Ectodermal cell (in vitro differentiated cells): ENCODE measurements around the gene PRDM16.

Experiments
- H3K27ac ChIP-seq: 2 replicates; pipeline ENCODE4 v1.7.0; 2013; ENCODE audit warnings: mild to moderate bottlenecking, low read depth, low read length; ENCODE audit not compliant: insufficient read depth, poor library complexity, severe bottlenecking
- H3K27me3 ChIP-seq: 2 replicates; pipeline ENCODE4 v1.7.0; 2013; ENCODE audit warnings: mild to moderate bottlenecking, low read length; ENCODE audit not compliant: insufficient read depth, control insufficient read depth, poor library complexity, severe bottlenecking
- H3K36me3 ChIP-seq: one replicate; pipeline ENCODE4 v1.7.0; 2013; ENCODE audit warnings: low read length; ENCODE audit not compliant: control insufficient read depth, insufficient read depth
- H3K4me1 ChIP-seq: one replicate; pipeline ENCODE4 v1.7.0; 2013; ENCODE audit warnings: low read length; ENCODE audit not compliant: control insufficient read depth, insufficient read depth
- H3K4me3 ChIP-seq: 2 replicates; pipeline ENCODE4 v1.7.0; 2013; ENCODE audit warnings: low read depth, low read length, control low read depth; ENCODE audit not compliant: insufficient read depth
- H3K9me3 ChIP-seq: 2 replicates; pipeline ENCODE4 v1.7.0; 2013; ENCODE audit warnings: mild to moderate bottlenecking, low read length, moderate library complexity; ENCODE audit not compliant: control insufficient read depth
- WGBS, 2 experiments: methylation state at CpG; one replicate each; pipeline ENCODE4 v1.1.7; 2013; ENCODE audit warnings: missing lambda C conversion rate in 2 of 2; 5-methylcytosine and 5-hydroxymethylcytosine counted together

The PRDM16 gene

GRCh38 chr1:3461934-3462275, 392.9 kb downstream of the PRDM16 start:
- H3K27ac ChIP-seq = no peak overlapping the region
- H3K9me3 ChIP-seq = no peaks in the 10 kb centered on the region
- no peaks in the 10 kb centered on the region for H3K27me3 ChIP-seq
- no peak overlapping the region for H3K4me3 ChIP-seq
- no peaks in the 10 kb centered on the region for H3K36me3 ChIP-seq
- WGBS, 2 experiments = 91 to 95% methylated on average over 13 of the region's 13 CpGs
- no peaks in the 10 kb centered on the region for H3K4me1 ChIP-seq

- H3K27me3 ChIP-seq = no peaks in the 10 kb centered on the region
- no peaks in the 10 kb centered on the region for H3K4me1 ChIP-seq
- no peak overlapping the region for H3K27ac ChIP-seq
- H3K36me3 ChIP-seq = no peaks in the 10 kb centered on the region
- WGBS, 2 experiments = 92 to 94% methylated on average over 16 of the region's 16 CpGs
- H3K9me3 ChIP-seq = no peaks in the 10 kb centered on the region
- H3K4me3 ChIP-seq = no peak overlapping the region
These were observed 393.5 kb downstream of the PRDM16 start for GRCh38 chr1:3462356-3463012.

- Histone ChIP-seq H3K27me3 (no peaks in the 10 kb centered on the region), H3K27ac (no peak overlapping the region), H3K9me3 (no peaks in the 10 kb centered on the region), H3K36me3 (no peaks in the 10 kb centered on the region), H3K4me3 (no peak overlapping the region), H3K4me1 (no peaks in the 10 kb centered on the region)
- 94% methylated on average over 22 of the region's 22 CpGs for WGBS, 2 experiments
These were observed 394.0 kb downstream of the PRDM16 start for GRCh38 chr1:3463013-3463385.

- Histone ChIP-seq H3K36me3 (no peaks in the 10 kb centered on the region), H3K27me3 (no peaks in the 10 kb centered on the region), H3K9me3 (no peaks in the 10 kb centered on the region), H3K27ac (no peak overlapping the region), H3K4me3 (no peak overlapping the region), H3K4me1 (no peaks in the 10 kb centered on the region)
- 93 to 97% methylated on average over 20 of the region's 20 CpGs for WGBS, 2 experiments
These were observed 394.4 kb downstream of the PRDM16 start for GRCh38 chr1:3463408-3463863.

- Histone ChIP-seq H3K27ac (no peak overlapping the region), H3K27me3 (no peaks in the 10 kb centered on the region), H3K9me3 (no peaks in the 10 kb centered on the region), H3K4me3 (no peak overlapping the region), H3K4me1 (no peaks in the 10 kb centered on the region), H3K36me3 (no peaks in the 10 kb centered on the region)
- WGBS, 2 experiments = 92 to 93% methylated on average over 21 of the region's 21 CpGs
These were observed 395.1 kb downstream of the PRDM16 start for GRCh38 chr1:3463891-3464648.

- Histone ChIP-seq H3K4me1 (no peaks in the 10 kb centered on the region), H3K27ac (no peak overlapping the region), H3K27me3 (no peaks in the 10 kb centered on the region), H3K36me3 (no peaks in the 10 kb centered on the region), H3K9me3 (no peaks in the 10 kb centered on the region), H3K4me3 (no peak overlapping the region)
- 95 to 96% methylated on average over 11 of the region's 11 CpGs for whole genome bisulfite sequencing, 2 experiments
These were observed 395.6 kb downstream of the PRDM16 start for GRCh38 chr1:3464649-3465025.

GRCh38 chr1:3465091-3465934, 396.3 kb downstream of the PRDM16 start:
- 90 to 91% methylated on average over 28 of the region's 28 CpGs for WGBS, 2 experiments
- no peak overlapping the region for H3K4me3 ChIP-seq
- H3K9me3 ChIP-seq = no peaks in the 10 kb centered on the region
- H3K27me3 ChIP-seq = no peaks in the 10 kb centered on the region
- no peaks in the 10 kb centered on the region for H3K36me3 ChIP-seq
- H3K27ac ChIP-seq = no peak overlapping the region
- no peaks in the 10 kb centered on the region for H3K4me1 ChIP-seq

GRCh38 chr1:3465935-3466321, 396.9 kb downstream of the PRDM16 start:
- Histone ChIP-seq H3K27me3 (no peaks in the 10 kb centered on the region), H3K4me1 (peaks cover 5% of the 10 kb centered on the region), H3K36me3 (no peaks in the 10 kb centered on the region), H3K4me3 (no peak overlapping the region), H3K27ac (no peak overlapping the region), H3K9me3 (no peaks in the 10 kb centered on the region)
- WGBS, 2 experiments = 89 to 90% methylated on average over 17 of the region's 17 CpGs

GRCh38 chr1:3466366-3467075, 397.5 kb downstream of the PRDM16 start:
- Histone ChIP-seq H3K9me3 (no peaks in the 10 kb centered on the region), H3K36me3 (no peaks in the 10 kb centered on the region), H3K4me3 (no peak overlapping the region), H3K27ac (no peak overlapping the region), H3K4me1 (peaks cover 11% of the 10 kb centered on the region), H3K27me3 (no peaks in the 10 kb centered on the region)
- WGBS, 2 experiments = 93 to 95% methylated on average over 16 of the region's 16 CpGs
